Measurements from ENCODE around the gene CAPN3. TPM values are rescaled to one million over a fixed set of nuclear protein-coding genes. Genes with fewer than 3 reads are reported as not detected.

The CAPN3 gene
- polyA plus RNA-seq, 1 donor (not counting 4 experiments of a cell fraction or from before 2014, with no cell fraction given): 15.8 TPM

- Histone ChIP-seq H3K27ac (ENCODE audit: control insufficient read depth, insufficient read depth, low read length) (peak overlapping the region; percentile 31), H3K9ac (ENCODE audit: control insufficient read depth, extremely low read depth, insufficient read depth, low read length) (no peak overlapping the region), H3K4me3 (ENCODE audit: control insufficient read depth in 2 of 3, extremely low read depth in 1 of 3, insufficient read depth in 2 of 3, low read depth in 1 of 3, low read length in 3 of 3) (no peak overlapping the region)
Measured at GRCh38 chr15:42456971-42457370, 97.7 kb downstream of the CAPN3 start.

GRCh38 chr15:42457445-42458442 lies 98.4 kb downstream of the CAPN3 start:
- peaks cover 10% of the 10 kb centered on the region for H3K4me1 ChIP-seq (ENCODE audit: control insufficient read depth, extremely low read depth, insufficient read depth, low read length)
- no peak for TF ChIP-seq CTCF (optimal IDR thresholded peaks at IDR 0.05 in 1 of 3, IDR thresholded peaks at IDR 0.05 in 1 of 3, conservative IDR thresholded peaks at IDR 0.05 in 1 of 3; ENCODE audit: extremely low read depth in 1 of 3, insufficient read depth in 2 of 3, low read length in 3 of 3)
- no peak for TF ChIP-seq EZH2 (IDR thresholded peaks at IDR 0.05; ENCODE audit: low read length)
- no peak overlapping the region for H3K9ac ChIP-seq (ENCODE audit: control insufficient read depth, extremely low read depth, insufficient read depth, low read length)
- H4K20me1 ChIP-seq (ENCODE audit: control insufficient read depth, extremely low read depth, insufficient read depth, low read length): no peaks in the 10 kb centered on the region
- peak overlapping the region; percentile 31 for H3K27ac ChIP-seq (ENCODE audit: control insufficient read depth, insufficient read depth, low read length)
- DNase-seq (ENCODE audit: low read depth, low spot score) (no peak), FAIRE-seq (peak; percentile 69)
- H3K9me1 ChIP-seq (ENCODE audit: control insufficient read depth, extremely low read depth, insufficient read depth, low read length): no peaks in the 10 kb centered on the region
- dilution Hi-C loops (cut with MboI; ENCODE audit: extremely low pct_ligation_motif_present, low sequenced_read_pairs): no loop called here
- peak overlapping the region; percentile 22 for H3K4me2 ChIP-seq (ENCODE audit: control insufficient read depth, extremely low read depth, insufficient read depth, low read depth, low read length)
- H3K79me2 ChIP-seq (ENCODE audit: control insufficient read depth, insufficient read depth, low read length): peaks cover 10% of the 10 kb centered on the region
- no peaks in the 10 kb centered on the region for H3K9me3 ChIP-seq (ENCODE audit: control insufficient read depth, low read depth, low read length)
- H2AFZ ChIP-seq (ENCODE audit: control insufficient read depth, low read length): no peak overlapping the region
- peaks cover 0 to 3% of the 10 kb centered on the region in 2 experiments for H3K36me3 ChIP-seq (ENCODE audit: control insufficient read depth in 2 of 2, extremely low read depth in 1 of 2, insufficient read depth in 2 of 2, low read length in 2 of 2)
- H3K4me3 ChIP-seq (ENCODE audit: control insufficient read depth in 2 of 3, extremely low read depth in 1 of 3, insufficient read depth in 2 of 3, low read depth in 1 of 3, low read length in 3 of 3): no peak overlapping the region
- H3K27me3 ChIP-seq (ENCODE audit: control insufficient read depth, extremely low read depth, insufficient read depth, low read length): no peaks in the 10 kb centered on the region

More at GRCh38 chr15:42456971-42457370, 97.7 kb downstream of the CAPN3 start:
- Histone ChIP-seq H4K20me1 (ENCODE audit: control insufficient read depth, extremely low read depth, insufficient read depth, low read length) (no peaks in the 10 kb centered on the region), H3K4me1 (ENCODE audit: control insufficient read depth, extremely low read depth, insufficient read depth, low read length) (peaks cover 10% of the 10 kb centered on the region), H2AFZ (ENCODE audit: control insufficient read depth, low read length) (no peak overlapping the region), H3K9me1 (ENCODE audit: control insufficient read depth, extremely low read depth, insufficient read depth, low read length) (no peaks in the 10 kb centered on the region), H3K4me2 (ENCODE audit: control insufficient read depth, extremely low read depth, insufficient read depth, low read depth, low read length) (no peak overlapping the region), H3K79me2 (ENCODE audit: control insufficient read depth, insufficient read depth, low read length) (peaks cover 10% of the 10 kb centered on the region), H3K27me3 (ENCODE audit: control insufficient read depth, extremely low read depth, insufficient read depth, low read length) (no peaks in the 10 kb centered on the region), H3K36me3 (ENCODE audit: control insufficient read depth in 2 of 2, extremely low read depth in 1 of 2, insufficient read depth in 2 of 2, low read length in 2 of 2) (peaks cover 0 to 3% of the 10 kb centered on the region in 2 experiments), H3K9me3 (ENCODE audit: control insufficient read depth, low read depth, low read length) (no peaks in the 10 kb centered on the region)
- no peak for DNase-seq (ENCODE audit: low read depth, low spot score)
- no peak for FAIRE-seq
- dilution Hi-C loops (cut with MboI; ENCODE audit: extremely low pct_ligation_motif_present, low sequenced_read_pairs): no loop called here
- TF ChIP-seq CTCF (optimal IDR thresholded peaks at IDR 0.05 in 1 of 3, IDR thresholded peaks at IDR 0.05 in 1 of 3, conservative IDR thresholded peaks at IDR 0.05 in 1 of 3; ENCODE audit: extremely low read depth in 1 of 3, insufficient read depth in 2 of 3, low read length in 3 of 3) (no peak), EZH2 (IDR thresholded peaks at IDR 0.05; ENCODE audit: low read length) (no peak)
